ENCODE data around the gene GNG14.
"Not testable (repeated sequence)": the region's sequence is repeated elsewhere in the genome, so short reads cannot be mapped to it uniquely, and the experiment has no call there.

Gene GNG14

GRCh38 chr19:12687496-12688196, at the start of gene GNG14:
GNG14 (plus strand) TSS chr19:12687998; CDS start chr19:12688049, 51 bp downstream.
- no peak for DNase-seq

- DNase-seq: no peak
These were observed 49.1 kb upstream of the GNG14 start for GRCh38 chr19:12638611-12639182.

DNA sequence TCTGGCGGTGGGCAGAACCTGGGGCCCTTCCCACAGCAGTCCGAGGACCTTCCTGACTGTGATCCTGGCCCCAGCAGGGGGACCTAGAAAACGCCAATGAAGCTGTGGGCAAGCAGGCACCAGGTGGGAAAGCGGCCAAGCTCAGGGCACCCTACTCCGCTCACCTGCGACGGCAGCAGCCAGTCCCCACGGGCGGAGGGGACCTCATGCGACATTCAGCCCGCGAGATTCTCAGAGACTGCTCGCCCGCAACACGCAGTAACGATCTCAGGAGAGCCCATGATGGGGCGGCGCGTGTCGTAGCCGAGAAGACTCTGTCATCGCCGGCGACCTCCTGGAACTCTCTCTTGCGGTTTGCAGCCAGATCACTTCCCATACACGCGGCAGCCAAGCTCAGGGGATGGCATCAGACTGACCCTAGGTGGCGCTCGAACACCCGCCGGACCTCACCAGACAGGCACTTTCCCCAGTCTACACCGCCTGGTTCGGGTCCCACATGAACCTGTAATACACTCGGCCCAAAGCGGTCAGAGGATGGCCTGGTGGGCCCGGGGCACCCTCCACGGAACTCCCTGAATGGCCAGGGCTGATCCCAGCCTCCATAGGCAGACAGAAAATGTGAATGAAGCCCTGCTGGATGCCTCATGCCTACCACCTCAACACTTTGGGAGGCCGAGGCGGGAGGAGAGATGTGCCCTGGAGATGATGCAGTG, 47.7 kb upstream of the GNG14 start:
- peak; percentile 86 for DNase-seq

DNA sequence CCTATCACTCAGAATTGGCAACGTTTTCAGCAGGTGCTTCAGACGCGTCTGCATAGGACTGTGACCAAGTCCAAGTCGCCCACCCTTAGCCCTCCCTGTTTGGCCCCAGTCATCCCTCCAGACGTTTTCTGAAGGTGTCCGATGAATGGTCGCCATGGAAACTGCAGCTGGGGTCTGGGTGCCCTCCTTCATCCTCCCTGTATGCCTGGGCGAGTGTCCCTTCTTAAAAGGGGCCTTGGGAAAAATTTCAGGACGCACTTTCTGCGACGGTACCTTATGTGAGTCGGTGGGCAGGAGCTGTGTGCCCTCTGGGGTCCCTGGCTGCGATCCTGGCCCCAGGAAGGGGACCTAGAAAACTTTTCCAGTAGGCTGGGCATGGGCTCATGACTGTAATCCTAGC, 46.3 kb upstream of the GNG14 start:
- no peak for DNase-seq

DNA sequence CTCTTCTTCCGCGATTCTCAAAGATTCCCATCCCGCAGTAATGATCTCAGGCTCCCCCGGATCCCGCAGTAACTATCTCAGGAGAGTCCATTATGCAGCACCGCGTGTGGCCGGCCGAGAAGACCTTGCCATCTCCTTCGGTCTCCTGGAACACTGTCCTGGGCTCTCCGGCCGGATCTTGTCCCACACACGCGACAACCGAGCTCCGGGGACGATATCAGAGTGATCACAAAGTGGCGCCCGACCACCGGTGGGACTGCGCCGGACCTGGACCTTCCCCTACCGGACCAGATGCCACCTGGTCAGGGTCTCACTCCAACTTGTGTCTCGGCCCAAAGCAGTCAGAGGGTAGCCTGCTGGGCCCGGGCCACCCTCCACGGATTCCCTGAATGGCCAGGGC, 45.3 kb upstream of the GNG14 start:
- no peak for DNase-seq

GRCh38 chr19:12643716-12644115, 44.1 kb upstream of the GNG14 start:
- DNase-seq: not testable (repeated sequence)

GRCh38 chr19:12646551-12646950, 41.2 kb upstream of the GNG14 start:
- DNase-seq: no peak

GRCh38 chr19:12647047-12647446, 40.8 kb upstream of the GNG14 start:
- DNase-seq: no peak

DNA sequence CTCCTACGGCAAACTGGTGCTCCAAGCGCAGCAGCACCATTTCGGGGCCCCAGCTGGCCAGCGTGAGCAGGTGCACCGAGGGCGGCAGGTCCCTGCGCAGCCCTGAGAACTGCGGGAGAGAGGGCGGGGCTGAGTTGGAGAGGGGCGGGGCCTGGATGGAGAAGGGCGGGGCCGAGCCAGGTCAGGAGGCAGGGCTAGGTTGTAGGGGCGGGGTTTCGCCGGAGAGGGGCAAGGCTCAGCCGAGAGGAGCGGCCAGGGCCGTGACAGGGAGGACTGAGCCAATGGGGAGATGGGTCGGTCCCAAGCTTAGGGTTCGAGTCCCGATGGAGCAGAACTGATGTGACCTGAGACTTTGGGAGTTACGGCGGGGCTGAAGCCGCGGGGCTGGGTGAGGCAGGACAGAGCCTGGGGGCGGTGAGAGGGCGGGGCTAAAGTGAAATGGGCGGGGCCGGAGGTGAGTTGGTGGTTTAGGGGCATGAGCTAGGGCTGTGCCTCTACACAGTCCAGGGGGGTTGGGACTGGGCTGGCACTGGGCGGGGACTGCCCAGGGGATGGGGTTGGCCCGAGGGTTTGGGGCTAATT, 40.2 kb upstream of the GNG14 start:
- DNase-seq: peak; percentile 50

DNA sequence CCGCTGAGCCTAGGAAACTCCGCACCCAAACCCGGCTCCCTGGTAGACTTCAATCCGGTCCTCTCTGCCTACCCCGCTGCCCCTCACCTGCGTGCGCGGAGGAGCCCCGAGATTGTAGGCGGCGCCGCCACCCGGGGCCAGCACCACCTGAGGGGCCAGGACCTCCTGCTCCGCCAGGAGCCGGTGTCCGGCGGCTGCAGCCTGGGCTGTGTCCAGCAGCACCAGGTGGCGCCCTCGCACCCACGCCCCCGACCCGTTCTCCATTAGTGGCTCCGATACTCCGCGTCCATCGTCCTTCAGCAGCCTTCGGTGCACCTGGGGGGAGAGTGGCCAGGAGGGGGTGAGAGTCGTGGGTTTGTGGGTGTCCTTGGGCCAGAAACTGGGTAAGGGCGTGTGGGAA, 39.7 kb upstream of the GNG14 start:
- no peak for DNase-seq

DNA sequence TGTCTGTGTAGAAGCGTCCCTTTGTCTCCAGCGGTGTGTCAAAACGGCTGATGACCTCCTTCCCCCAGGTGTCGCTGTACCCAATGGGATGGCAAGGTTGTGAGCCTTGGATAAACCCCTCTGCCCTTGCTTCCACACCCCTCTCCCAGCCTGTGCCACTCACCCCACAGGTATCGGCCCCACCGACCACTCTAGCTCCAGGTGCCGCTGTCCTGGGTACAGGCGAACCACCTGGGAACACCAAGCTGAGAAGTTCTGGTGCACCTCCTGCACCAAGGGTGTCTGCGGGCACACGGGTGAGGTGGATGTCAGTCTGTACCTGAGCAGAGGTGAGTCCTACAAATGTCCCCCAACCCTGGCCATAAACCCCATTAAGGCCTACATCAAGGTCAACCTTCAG, 37.9 kb upstream of the GNG14 start:
- DNase-seq: no peak

DNA sequence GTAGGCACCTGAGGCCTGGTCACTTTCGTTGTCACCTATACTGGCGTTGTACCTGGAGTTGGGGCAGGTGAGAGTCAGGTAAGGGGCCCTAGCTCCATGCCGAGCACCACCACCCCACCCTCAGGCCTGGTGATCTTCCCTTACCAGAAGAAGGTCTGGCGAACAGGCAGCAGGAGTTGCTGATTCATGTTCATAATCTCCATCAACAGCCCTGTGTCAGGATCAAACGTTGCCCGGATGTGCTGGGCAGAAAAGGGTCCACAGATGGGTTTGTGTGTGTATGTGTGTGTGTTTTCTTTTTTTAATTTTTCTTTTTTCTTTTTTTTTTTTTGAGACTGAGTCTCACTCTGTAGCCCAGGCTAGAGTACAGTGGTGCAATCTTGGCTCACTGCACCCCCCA, 35.6 kb upstream of the GNG14 start:
- no peak for DNase-seq

- DNase-seq: no peak
These were observed 32.3 kb upstream of the GNG14 start for GRCh38 chr19:12655546-12655945.

- DNase-seq: no peak
These were observed 30.8 kb upstream of the GNG14 start for GRCh38 chr19:12656899-12657571.

- no peak for DNase-seq
These were observed 29.8 kb upstream of the GNG14 start for GRCh38 chr19:12657966-12658365.

DNA sequence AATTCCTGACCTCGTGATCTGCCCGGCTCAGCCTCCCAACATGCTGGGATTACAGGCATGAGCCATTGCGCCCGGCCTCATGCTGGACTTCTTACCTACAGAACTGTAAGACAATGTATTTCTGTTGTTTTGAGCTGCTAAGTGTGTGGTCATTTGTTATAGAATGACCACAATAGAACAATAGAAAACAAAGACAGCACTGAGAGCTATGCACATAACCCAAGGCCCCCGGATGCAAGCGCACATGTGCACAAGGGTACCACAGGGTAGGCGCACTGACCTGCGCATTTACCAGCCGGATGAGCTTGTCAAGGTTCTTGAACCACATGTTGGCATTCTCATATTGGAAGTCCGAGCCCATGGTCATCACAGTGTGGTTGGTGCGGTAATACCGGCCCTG, 26.8 kb upstream of the GNG14 start:
- DNase-seq: no peak

DNA sequence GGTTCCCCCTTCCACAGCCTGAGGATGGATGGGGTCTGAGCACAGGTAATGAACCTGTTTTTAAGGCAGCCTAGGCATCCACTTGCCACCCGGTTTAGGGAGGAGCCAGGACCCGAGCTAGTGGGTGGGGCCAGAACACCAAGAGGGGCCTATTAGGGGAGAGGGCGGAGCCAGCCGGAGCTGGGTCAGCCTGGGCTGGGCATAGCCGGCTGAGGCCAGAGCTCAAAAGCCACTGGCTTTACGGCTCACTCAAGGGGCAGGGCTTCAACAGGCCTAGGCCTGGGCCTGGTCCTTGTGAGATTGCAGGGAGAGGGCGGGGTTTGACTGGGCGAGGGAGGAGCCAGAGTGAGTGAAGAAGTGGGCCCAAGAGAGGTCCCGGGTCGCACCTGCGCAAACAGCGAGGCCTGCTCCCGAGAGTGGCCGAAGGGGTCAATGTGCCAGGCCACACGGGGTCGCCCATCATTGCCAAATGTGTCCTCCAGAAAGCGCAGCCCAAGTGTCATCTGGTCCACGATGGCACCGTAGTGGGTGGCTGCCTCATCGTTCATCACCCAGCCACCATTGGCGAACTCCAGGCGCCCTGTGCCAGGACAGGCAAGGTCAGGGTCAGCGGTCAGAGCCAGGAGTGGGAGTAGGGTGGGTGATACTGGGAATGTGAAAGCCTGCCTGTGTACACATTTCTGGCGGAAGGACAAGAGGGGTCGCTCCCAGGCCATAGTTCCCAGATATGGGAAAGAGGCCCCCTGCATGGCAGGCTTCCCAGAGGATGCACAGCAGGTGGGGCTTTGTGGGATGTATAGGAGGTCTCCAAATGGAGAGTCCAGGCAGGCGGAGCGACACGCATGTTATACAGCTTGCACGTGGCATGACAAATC, 23.2 kb upstream of the GNG14 start:
- DNase-seq: no peak

DNA sequence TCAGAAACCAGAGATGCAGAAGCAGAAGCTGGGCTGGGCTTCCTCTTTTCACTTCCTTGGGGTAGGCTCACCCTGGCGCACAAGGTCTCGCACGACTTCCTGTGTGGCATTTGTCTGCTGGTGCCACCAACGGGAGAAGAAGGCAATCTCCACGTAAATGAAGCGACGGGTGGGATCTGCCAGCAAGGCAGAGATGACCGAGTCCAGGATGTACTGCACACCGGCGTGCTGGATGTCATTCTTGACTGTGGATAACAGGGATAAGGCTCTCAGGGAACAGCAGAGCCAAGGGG, 22.6 kb upstream of the GNG14 start:
- DNase-seq: peak; percentile 96

DNA sequence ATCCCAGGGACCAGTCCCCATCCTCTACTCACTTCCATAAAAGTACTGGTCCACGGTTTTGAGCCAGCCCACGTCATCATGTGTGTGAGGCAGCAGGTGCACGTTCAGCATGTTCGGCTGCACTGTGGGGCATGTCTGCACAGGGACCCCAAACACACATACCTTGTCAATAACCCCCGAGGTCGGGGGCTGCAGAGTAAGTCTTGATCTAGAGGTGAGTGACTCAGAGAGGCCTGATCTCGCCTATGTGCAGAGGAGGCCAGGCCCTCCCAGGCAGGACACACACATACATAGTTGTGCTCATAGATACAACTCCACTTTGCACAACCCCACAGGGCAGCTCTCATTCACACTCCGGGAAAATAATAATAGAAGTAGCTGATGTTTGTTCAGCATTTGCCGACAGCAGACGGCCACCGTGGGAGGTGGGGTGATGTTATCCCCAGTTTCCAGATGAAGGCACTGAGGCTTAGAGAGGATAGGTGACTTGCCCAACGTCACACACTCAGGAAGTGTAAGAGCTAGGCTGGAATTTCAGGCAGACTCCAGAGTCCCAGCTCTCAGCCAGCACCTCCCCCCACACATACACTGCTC, 22.0 kb upstream of the GNG14 start:
- peak; percentile 48 for DNase-seq

DNA sequence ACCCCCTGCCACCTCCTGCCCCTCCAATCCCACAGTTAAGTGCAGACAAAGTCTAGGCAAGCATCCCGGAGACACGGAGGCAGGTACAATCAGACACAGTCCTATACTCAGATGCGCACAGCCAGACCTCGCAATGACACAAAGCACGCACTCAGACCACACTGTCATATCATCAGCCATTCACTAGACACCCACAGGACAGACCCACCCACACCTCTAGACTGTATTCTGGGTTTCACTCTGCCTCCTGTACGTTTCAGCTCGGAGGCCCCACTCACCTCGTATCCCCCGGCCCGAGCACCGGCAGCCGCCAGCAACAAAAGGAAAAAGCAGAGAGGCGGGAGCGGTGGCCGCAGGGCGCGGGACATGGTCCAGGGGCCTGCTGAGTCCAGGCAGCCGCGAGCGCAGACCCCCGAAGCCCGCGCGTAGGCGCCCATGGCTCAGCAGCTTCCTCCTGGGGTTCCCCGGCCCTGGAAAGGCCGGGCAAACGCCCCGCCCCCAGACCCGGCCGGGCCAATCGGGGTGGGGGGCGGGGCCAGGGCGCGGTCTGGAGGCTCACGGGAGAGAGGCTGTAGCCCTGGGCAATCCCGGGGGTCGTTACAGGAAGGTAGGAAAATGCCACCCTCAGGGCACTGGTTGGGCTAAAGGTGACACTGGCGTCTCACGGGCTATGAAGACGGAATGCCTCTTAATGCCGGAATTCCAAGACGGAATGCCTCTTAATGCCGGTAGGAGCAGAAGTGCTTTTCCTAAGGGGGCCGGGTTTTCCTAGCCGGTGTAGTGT, 21.3 kb upstream of the GNG14 start, which contains the start of the genes MAN2B1 and WDR83:
Gene MAN2B1, minus strand, starts transcription at position 478 of the 784 bp plus-strand sequence. Its CDS starts 41 bp downstream, at position 437.
Gene WDR83, plus strand, starts transcription at position 543 of the 784 bp plus-strand sequence. CDS start 2,984 bp downstream, outside the sequence.
- DNase-seq: peak; percentile 91

DNA sequence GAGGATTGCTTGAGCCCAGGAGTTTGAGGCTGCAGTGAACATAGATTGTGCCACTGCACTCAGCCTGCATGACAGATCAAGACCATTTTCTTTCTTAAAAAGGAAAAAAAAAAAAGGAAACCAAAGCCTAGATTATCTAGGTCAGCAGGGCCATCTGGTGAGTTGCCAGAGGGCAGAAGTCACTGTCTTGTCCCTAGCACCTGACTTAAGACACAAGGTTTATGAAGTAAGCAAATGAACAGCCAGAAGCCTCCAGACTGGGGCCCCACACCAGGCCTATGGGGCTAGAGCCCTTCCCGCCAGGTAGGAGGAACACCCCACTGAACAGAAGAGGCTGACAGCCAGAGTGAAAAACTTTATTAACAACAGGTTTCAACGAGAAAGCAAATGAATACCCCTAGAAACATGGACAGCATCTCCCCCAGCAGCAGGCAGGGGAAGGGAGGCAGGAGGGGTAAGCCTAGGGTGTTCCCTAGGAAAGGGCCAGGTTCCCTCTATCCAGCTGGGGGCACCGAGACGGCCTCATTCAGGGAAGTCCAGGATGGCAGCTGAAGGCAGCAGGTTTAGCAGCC, 20.0 kb upstream of the GNG14 start:
- peak; percentile 36 for DNase-seq
